Activated naive CD8-positive, alpha-beta T cell treated with anti-CD3 and anti-CD28 coated beads, Interleukin-2, amount 10 ng/mL, durations not matched to agents 7 days and 5 days (primary cell): ENCODE results near the gene DOCK1. TPM values are rescaled to one million over a fixed set of nuclear protein-coding genes. Genes with fewer than 3 reads are reported as not detected.
"Not testable (repeated sequence)": the region's sequence is repeated elsewhere in the genome, so short reads cannot be mapped to it uniquely, and the experiment has no call there.

ENCODE experiments used
- ATAC-seq: fragments of 150-1000 bp; cut with Tn5 transposase; one replicate; pipeline ENCODE4 v1.10.0; 2021; ENCODE audit warnings: low read depth, moderate library complexity
- POLR2A ChIA-PET: fragments of 350-600 bp; sonication (Branson Sonifier 250); formaldehyde crosslinking; loops from one replicate; lab custom pipeline; 2021; ENCODE audit warnings: antibody characterized with exemption; lab: Charles Lee
- DNase-seq: peaks from one replicate; pipeline ENCODE4 v3.0.0; 2021
- H3K27ac Mint-ChIP-seq: one replicate; pipeline ENCODE4 v1.8.0; 2022; ENCODE audit warnings: mild to moderate bottlenecking, mixed read lengths
- H3K27me3 Mint-ChIP-seq: one replicate; pipeline ENCODE4 v1.8.0; 2022; ENCODE audit warnings: mild to moderate bottlenecking, moderate library complexity, mixed read lengths
- H3K36me3 Mint-ChIP-seq: one replicate; pipeline ENCODE4 v1.8.0; 2021; ENCODE audit warnings: mild to moderate bottlenecking, mixed read lengths
- H3K4me1 Mint-ChIP-seq: one replicate; pipeline ENCODE4 v1.8.0; 2021; ENCODE audit warnings: mixed read lengths
- H3K4me3 Mint-ChIP-seq: one replicate; pipeline ENCODE4 v1.8.0; 2022; ENCODE audit warnings: mild to moderate bottlenecking, moderate library complexity, mixed read lengths
- H3K9me3 Mint-ChIP-seq: one replicate; pipeline ENCODE4 v1.8.0; 2021; ENCODE audit warnings: mixed read lengths
- total RNA-seq, 2 experiments: library from RNA; stranded (reverse); gene quantifications; one replicate each; pipeline ENCODE4 v1.2.3, GENCODE V29; 2021

Gene DOCK1
- total RNA-seq, 2 experiments from 2014 or later, result 0.06 to 0.14 TPM

GRCh38 chr10:127299956-127300689 lies 394.9 kb downstream of the DOCK1 start:
- peaks cover 2% of the 10 kb centered on the region for H3K4me1 Mint-ChIP-seq
- ATAC-seq (no peak), DNase-seq (no peak)
- no peaks in the 10 kb centered on the region for H3K36me3 Mint-ChIP-seq
- H3K4me3 Mint-ChIP-seq, result no peak overlapping the region
- POLR2A ChIA-PET, result no interaction called here
- peaks cover 26% of the 10 kb centered on the region for H3K27me3 Mint-ChIP-seq
- peaks cover 3% of the 10 kb centered on the region for H3K9me3 Mint-ChIP-seq
- H3K27ac Mint-ChIP-seq, result no peak overlapping the region

DNA sequence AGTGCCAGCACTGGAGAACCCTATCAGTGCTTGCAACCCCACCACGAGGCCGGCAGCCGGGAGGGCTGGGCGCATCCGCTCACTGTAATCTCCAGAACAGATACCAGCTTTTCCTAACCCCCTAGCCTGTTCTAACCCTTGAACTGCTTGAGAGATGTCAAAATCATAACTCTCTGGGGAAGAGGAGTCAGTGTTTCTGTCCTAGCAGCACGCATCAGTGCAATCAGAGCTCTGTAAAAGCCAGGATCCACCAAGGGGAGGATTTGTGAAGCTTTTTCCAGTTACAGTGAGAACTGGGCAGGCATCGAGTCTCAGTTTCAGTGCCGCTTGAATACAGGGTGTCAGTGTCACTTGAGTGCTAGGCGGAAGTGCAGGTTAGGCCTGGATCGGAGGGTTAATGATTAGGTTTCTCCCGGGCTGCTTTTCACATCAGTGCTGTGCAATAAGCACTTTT lies 395.7 kb downstream of the DOCK1 start:
- POLR2A ChIA-PET, result no interaction called here
- H3K4me1 Mint-ChIP-seq, result peaks cover 1% of the 10 kb centered on the region
- H3K27ac Mint-ChIP-seq, result no peak overlapping the region
- no peaks in the 10 kb centered on the region for H3K36me3 Mint-ChIP-seq
- peaks cover 24% of the 10 kb centered on the region for H3K27me3 Mint-ChIP-seq
- no peak for ATAC-seq
- DNase-seq, result no peak
- peaks cover 3% of the 10 kb centered on the region for H3K9me3 Mint-ChIP-seq
- H3K4me3 Mint-ChIP-seq, result no peak overlapping the region

- ATAC-seq, result no peak
- POLR2A ChIA-PET, result no interaction called here
- H3K4me1 Mint-ChIP-seq, result no peaks in the 10 kb centered on the region
- DNase-seq, result no peak
- H3K4me3 Mint-ChIP-seq, result no peak overlapping the region
- H3K27ac Mint-ChIP-seq, result no peak overlapping the region
- H3K27me3 Mint-ChIP-seq, result peaks cover 11% of the 10 kb centered on the region
- H3K9me3 Mint-ChIP-seq, result no peaks in the 10 kb centered on the region
- no peaks in the 10 kb centered on the region for H3K36me3 Mint-ChIP-seq
Measured at GRCh38 chr10:127302343-127302742, 397.1 kb downstream of the DOCK1 start.

- POLR2A ChIA-PET, result no interaction called here
- no peak overlapping the region for H3K27ac Mint-ChIP-seq
- ATAC-seq, result no peak
- H3K36me3 Mint-ChIP-seq, result no peaks in the 10 kb centered on the region
- no peak for DNase-seq
- H3K9me3 Mint-ChIP-seq, result no peaks in the 10 kb centered on the region
- H3K4me3 Mint-ChIP-seq, result no peak overlapping the region
- H3K4me1 Mint-ChIP-seq, result no peaks in the 10 kb centered on the region
- H3K27me3 Mint-ChIP-seq, result peaks cover 7% of the 10 kb centered on the region
Measured at GRCh38 chr10:127303105-127303504, 397.9 kb downstream of the DOCK1 start.

GRCh38 chr10:127303746-127304145 lies 398.5 kb downstream of the DOCK1 start:
- ATAC-seq, result no peak
- POLR2A ChIA-PET, result no interaction called here
- Mint-ChIP-seq H3K4me1 (no peaks in the 10 kb centered on the region), H3K9me3 (no peaks in the 10 kb centered on the region), H3K36me3 (no peaks in the 10 kb centered on the region), H3K27ac (no peak overlapping the region), H3K27me3 (peaks cover 4% of the 10 kb centered on the region), H3K4me3 (no peak overlapping the region)
- no peak for DNase-seq

GRCh38 chr10:127306479-127306878 lies 401.3 kb downstream of the DOCK1 start:
- Mint-ChIP-seq H3K36me3 (no peaks in the 10 kb centered on the region), H3K27me3 (peaks cover 5% of the 10 kb centered on the region), H3K4me1 (no peaks in the 10 kb centered on the region)

GRCh38 chr10:127307338-127307737 lies 402.1 kb downstream of the DOCK1 start:
- Mint-ChIP-seq H3K9me3 (no peaks in the 10 kb centered on the region), H3K27ac (no peak overlapping the region), H3K4me3 (no peak overlapping the region), H3K36me3 (no peaks in the 10 kb centered on the region), H3K27me3 (peaks cover 2% of the 10 kb centered on the region), H3K4me1 (no peaks in the 10 kb centered on the region)
- DNase-seq (no peak), ATAC-seq (no peak)
- POLR2A ChIA-PET, result no interaction called here

More at GRCh38 chr10:127306479-127306878, 401.3 kb downstream of the DOCK1 start:
- no peaks in the 10 kb centered on the region for H3K9me3 Mint-ChIP-seq
- no peak for DNase-seq
- POLR2A ChIA-PET, result no interaction called here
- ATAC-seq, result no peak
- H3K27ac Mint-ChIP-seq, result no peak overlapping the region
- H3K4me3 Mint-ChIP-seq, result no peak overlapping the region

GRCh38 chr10:127308031-127308430 lies 402.8 kb downstream of the DOCK1 start:
- DNase-seq, result no peak
- H3K9me3 Mint-ChIP-seq, result no peaks in the 10 kb centered on the region
- no peak for ATAC-seq
- H3K4me3 Mint-ChIP-seq, result no peak overlapping the region
- peaks cover 2% of the 10 kb centered on the region for H3K27me3 Mint-ChIP-seq
- H3K4me1 Mint-ChIP-seq, result no peaks in the 10 kb centered on the region
- POLR2A ChIA-PET, result no interaction called here
- H3K27ac Mint-ChIP-seq, result no peak overlapping the region
- no peaks in the 10 kb centered on the region for H3K36me3 Mint-ChIP-seq

GRCh38 chr10:127309619-127310018 lies 404.4 kb downstream of the DOCK1 start:
- H3K27ac Mint-ChIP-seq, H3K4me1 Mint-ChIP-seq, H3K27me3 Mint-ChIP-seq, ATAC-seq, H3K9me3 Mint-ChIP-seq, H3K36me3 Mint-ChIP-seq, DNase-seq, H3K4me3 Mint-ChIP-seq, POLR2A ChIA-PET: not testable (repeated sequence)

DNA sequence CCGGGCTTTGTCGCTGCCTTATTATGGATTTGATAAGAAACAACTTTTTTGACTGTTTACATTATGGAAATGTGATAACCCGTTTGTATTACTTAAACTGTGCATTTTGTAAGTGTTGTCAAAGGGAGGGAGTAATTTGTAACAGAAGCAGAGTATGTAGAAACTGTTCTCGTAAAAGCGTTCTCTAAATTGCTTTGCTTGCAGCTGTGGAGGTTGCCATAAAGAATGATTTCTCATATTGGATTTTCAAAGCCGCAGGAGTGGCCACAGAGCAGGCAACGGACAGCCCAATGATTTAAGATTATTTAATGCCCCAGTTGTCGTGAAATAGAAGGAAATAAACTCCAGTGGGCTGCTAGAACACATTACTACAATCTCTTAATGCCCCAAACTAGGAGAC lies 405.2 kb downstream of the DOCK1 start:
- ATAC-seq (no peak), DNase-seq (no peak)
- H3K9me3 Mint-ChIP-seq, result no peaks in the 10 kb centered on the region
- H3K27ac Mint-ChIP-seq, result no peak overlapping the region
- POLR2A ChIA-PET, result no interaction called here
- H3K27me3 Mint-ChIP-seq, result peaks cover 4% of the 10 kb centered on the region
- H3K4me1 Mint-ChIP-seq, result no peaks in the 10 kb centered on the region
- H3K4me3 Mint-ChIP-seq, result no peak overlapping the region
- H3K36me3 Mint-ChIP-seq, result no peaks in the 10 kb centered on the region

- DNase-seq (no peak), ATAC-seq (no peak)
- POLR2A ChIA-PET, result no interaction called here
- Mint-ChIP-seq H3K36me3 (no peaks in the 10 kb centered on the region), H3K27me3 (peaks cover 4% of the 10 kb centered on the region), H3K27ac (no peak overlapping the region), H3K4me1 (no peaks in the 10 kb centered on the region), H3K4me3 (no peak overlapping the region), H3K9me3 (no peaks in the 10 kb centered on the region)
Measured at GRCh38 chr10:127310923-127311322, 405.7 kb downstream of the DOCK1 start.

DNA sequence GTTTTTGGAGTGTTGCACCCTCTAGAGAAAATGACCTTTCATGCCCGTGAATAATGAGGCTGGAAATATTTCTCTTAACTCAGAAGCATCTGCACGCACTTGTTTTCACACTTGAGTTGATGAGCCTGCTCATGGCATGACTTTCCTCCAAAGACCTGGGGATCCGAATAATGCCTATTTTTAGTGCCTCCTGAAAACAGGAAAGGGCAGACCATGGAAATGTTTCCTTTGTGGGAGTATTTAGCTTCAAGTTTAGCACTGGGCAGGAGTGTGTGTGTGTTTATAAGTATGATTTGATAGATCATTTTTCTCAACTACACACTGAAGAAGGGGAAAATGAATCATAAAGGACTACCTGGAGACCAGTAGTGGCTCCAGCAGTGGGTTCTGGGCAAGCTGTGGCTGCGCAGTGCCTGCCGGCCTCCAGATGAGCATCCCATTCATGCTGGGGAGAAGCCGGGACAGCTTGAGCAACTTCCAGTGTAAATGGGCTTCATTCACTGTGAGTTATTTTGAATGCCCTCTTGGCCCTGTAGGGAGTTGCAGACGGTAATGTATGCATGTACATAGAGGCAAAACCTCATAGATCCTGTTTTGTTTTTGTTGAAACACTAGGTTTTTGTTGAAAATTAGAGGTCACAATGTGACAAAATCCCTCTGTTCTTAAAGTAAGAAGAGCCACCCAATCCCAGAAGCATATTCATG lies 408.9 kb downstream of the DOCK1 start:
- no peaks in the 10 kb centered on the region for H3K4me1 Mint-ChIP-seq
- H3K4me3 Mint-ChIP-seq, result no peak overlapping the region
- POLR2A ChIA-PET, result no interaction called here
- H3K27ac Mint-ChIP-seq, result no peak overlapping the region
- DNase-seq (no peak), ATAC-seq (no peak)
- no peaks in the 10 kb centered on the region for H3K9me3 Mint-ChIP-seq
- H3K36me3 Mint-ChIP-seq, result no peaks in the 10 kb centered on the region
- peaks cover 6% of the 10 kb centered on the region for H3K27me3 Mint-ChIP-seq

DNA sequence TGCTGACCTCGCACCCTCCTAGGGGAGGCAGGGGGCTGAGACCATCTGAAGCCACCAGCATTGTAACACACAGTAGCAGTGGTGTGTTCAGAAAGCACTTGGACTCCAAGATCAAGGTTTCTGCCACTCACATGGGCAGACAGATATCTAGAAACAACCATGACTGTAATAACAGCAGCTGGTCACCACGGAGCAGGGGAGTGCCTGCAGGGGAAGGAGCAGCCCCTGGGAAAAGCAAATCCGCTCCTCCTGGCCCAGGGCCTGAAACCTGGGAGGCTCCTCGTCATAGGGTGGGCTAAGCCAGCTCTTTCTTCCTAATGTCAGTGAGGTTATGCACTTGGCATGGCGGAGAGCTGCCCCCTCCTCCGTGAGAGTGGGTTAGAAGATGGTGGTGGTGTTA lies 409.6 kb downstream of the DOCK1 start:
- no peak overlapping the region for H3K4me3 Mint-ChIP-seq
- peaks cover 6% of the 10 kb centered on the region for H3K27me3 Mint-ChIP-seq
- H3K9me3 Mint-ChIP-seq, result no peaks in the 10 kb centered on the region
- H3K4me1 Mint-ChIP-seq, result no peaks in the 10 kb centered on the region
- no peak for DNase-seq
- no peak overlapping the region for H3K27ac Mint-ChIP-seq
- POLR2A ChIA-PET, result no interaction called here
- ATAC-seq, result no peak
- no peaks in the 10 kb centered on the region for H3K36me3 Mint-ChIP-seq

GRCh38 chr10:127315888-127316287 lies 410.7 kb downstream of the DOCK1 start:
- Mint-ChIP-seq H3K4me1 (no peaks in the 10 kb centered on the region), H3K27ac (no peak overlapping the region), H3K4me3 (no peak overlapping the region), H3K9me3 (no peaks in the 10 kb centered on the region), H3K27me3 (peaks cover 7% of the 10 kb centered on the region), H3K36me3 (no peaks in the 10 kb centered on the region)
- ATAC-seq (no peak), DNase-seq (no peak)
- POLR2A ChIA-PET, result no interaction called here
